Gastrocnemius medialis (tissue), 4 donors: ENCODE data around the gene TIPRL.

ENCODE experiments used
- POLR2A ChIP-seq, 2 donors: fragments of 450-650 bp; IDR thresholded peaks; one replicate each; pipeline ENCODE4 v1.6.1; 2017; ENCODE audit warnings: antibody characterized with exemption in 2 of 2, mild to moderate bottlenecking in 2 of 2, moderate library complexity in 2 of 2
- TF ChIP-seq, protein P1 (sequence below), 5 experiments: fragments of 450-650 bp in 3 of 5; fragments of 200-600 bp in 2 of 5; sonication (generic) in 2 of 5; IDR thresholded peaks in 4 of 5; conservative IDR thresholded peaks in 1 of 5; 1 replicate in 4 of 5; 2 replicates in 1 of 5; pipeline ENCODE4 v1.5.1; 2016 to 2019; ENCODE audit warnings: antibody characterized with exemption in 5 of 5, mild to moderate bottlenecking in 3 of 5, moderate library complexity in 3 of 5

DNA sequence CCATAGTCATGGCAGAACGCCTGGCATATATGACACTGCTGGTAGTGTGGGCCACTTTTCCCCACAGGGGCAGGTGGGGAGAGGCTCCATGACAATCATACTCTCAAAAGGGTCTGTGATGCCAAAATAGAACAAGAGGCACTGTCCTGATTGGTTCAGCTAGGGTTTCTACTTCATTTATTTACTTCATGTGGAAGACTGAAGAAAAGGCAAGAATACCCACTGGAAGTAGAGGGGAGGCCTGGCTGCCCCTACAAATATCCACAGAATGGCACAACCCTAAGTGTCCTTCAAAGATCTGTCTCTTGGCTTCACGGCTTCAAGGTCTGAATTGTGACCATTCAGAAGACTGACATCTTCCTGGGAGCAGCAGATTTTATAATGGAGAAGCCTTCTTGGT is 42.5 kb downstream of the TIPRL start:
- TF ChIP-seq, protein P1, sequence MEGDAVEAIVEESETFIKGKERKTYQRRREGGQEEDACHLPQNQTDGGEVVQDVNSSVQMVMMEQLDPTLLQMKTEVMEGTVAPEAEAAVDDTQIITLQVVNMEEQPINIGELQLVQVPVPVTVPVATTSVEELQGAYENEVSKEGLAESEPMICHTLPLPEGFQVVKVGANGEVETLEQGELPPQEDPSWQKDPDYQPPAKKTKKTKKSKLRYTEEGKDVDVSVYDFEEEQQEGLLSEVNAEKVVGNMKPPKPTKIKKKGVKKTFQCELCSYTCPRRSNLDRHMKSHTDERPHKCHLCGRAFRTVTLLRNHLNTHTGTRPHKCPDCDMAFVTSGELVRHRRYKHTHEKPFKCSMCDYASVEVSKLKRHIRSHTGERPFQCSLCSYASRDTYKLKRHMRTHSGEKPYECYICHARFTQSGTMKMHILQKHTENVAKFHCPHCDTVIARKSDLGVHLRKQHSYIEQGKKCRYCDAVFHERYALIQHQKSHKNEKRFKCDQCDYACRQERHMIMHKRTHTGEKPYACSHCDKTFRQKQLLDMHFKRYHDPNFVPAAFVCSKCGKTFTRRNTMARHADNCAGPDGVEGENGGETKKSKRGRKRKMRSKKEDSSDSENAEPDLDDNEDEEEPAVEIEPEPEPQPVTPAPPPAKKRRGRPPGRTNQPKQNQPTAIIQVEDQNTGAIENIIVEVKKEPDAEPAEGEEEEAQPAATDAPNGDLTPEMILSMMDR (IDR thresholded peaks at IDR 0.05 in 4 of 5, conservative IDR thresholded peaks at IDR 0.05 in 1 of 5), result no peak
- no peak for TF ChIP-seq POLR2A (IDR thresholded peaks at IDR 0.05)
